HG03097 (cell line): ENCODE results near the gene DHCR24.

Source experiments
- ATAC-seq: cut with Tn5 transposase; IDR thresholded peaks from one replicate; pipeline ENCODE4 v1.9.1; 2021; ENCODE audit not compliant: unreplicated experiment, low FRiP score

Gene DHCR24

GRCh38 chr1:54866801-54867716, 19.9 kb downstream of the DHCR24 start:
- ATAC-seq: no peak

- no peak for ATAC-seq
Measured at GRCh38 chr1:54865238-54866073, 21.5 kb downstream of the DHCR24 start.

GRCh38 chr1:54864460-54865208, 22.4 kb downstream of the DHCR24 start:
- no peak for ATAC-seq

GRCh38 chr1:54863267-54863665, 23.7 kb downstream of the DHCR24 start:
- ATAC-seq: no peak

- ATAC-seq: no peak
Measured at GRCh38 chr1:54861070-54861761, 25.8 kb downstream of the DHCR24 start.

GRCh38 chr1:54859700-54860391, 27.1 kb downstream of the DHCR24 start:
- no peak for ATAC-seq

DNA sequence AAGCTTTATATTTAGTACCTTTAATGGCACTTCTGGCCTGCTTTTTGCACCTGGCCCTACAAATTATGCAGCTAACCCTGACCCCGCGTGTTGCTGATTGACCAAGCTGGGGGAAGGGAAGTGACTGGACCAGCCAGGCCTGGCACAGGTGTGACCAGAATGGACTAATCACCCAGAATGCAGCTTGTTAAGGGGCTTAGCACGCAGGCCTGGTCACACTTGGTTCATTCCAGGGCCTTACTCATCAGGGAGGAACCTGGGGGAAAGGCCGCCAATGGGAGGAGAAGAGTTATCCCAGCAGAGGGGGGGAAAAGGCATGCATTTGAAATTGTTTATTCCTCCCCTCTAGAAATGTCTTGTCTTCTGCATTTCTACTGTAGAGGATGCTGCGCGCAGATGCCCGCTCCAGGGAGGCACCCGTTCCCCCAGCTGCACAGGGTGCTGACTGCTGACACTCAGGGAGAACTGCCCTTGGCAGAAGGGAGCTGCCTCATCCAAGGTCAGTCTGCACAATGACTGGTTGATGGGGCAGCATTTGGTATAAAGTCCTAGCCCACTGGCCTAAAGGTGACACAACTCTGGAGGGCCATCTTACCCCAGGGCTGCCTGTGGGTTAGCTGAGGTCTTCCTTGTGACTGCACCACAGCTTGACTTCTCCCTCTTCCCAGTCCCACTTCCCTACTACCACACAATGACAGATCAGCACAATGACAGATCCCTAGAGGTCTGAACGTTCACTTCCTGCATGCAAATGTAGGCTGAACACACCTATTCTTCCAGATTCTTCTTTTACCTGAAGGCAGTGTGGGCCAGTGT, 29.0 kb downstream of the DHCR24 start:
- no peak for ATAC-seq

DNA sequence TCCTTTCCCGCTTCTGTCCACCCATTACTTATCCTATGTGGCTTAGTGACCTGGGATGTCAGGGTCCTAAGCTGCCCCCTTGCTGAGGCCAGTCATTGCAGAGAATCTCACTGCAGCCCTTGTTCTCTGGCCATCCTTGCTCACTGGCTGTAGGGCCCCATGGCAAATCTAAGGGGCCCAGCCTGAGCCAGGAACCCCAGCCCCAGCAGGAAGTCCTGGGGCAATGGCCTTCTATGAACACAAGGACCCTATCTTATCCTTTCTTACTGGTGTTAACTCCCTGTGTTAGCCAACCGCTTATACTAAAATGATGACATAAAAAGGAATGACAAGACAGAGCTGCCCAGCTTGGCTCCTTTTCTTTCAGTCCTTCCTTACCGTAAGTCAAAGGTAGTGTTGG, 29.9 kb downstream of the DHCR24 start:
- ATAC-seq: no peak

GRCh38 chr1:54854381-54855020, 32.5 kb downstream of the DHCR24 start:
- ATAC-seq: no peak

- ATAC-seq: no peak
Measured at GRCh38 chr1:54853793-54854370, 33.1 kb downstream of the DHCR24 start.

DNA sequence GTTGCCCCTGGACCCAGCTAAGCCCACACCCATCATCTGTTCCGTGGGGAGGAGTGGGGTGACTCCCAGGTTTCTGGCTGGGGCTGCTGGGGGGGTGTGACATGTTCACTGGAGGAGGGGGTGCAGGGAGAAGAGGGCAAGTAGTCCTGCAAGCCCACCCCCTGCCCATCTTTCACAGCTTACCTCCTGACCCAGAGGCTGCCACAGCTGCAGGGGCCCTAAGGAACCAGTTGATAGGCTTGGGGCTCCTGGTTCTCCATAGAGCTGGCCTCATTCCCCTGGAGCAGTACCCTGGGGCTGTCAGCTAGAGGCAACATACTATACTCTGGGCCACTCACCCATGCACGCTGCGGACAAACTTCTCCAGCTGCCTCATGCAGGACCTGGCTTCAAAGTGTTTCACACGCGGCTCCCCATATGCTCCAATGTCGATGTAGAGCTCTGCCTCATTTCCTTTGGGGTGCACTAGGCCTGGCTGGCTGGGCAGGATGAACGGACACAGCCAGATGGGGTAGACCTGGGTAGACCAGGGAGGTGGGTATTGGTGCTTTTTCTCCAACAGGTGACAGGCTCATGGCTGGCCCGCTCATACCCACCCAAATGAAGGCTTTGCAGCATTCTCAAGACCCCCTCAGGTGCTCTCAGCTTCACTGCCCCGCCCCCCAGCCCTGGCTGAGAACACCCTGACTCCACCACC, 33.8 kb downstream of the DHCR24 start:
- ATAC-seq: no peak

GRCh38 chr1:54851936-54852524, 35.0 kb downstream of the DHCR24 start:
- ATAC-seq: no peak

GRCh38 chr1:54851406-54851805, 35.6 kb downstream of the DHCR24 start:
- ATAC-seq: no peak

- ATAC-seq: no peak
Measured at GRCh38 chr1:54850737-54851136, 36.3 kb downstream of the DHCR24 start.

DNA sequence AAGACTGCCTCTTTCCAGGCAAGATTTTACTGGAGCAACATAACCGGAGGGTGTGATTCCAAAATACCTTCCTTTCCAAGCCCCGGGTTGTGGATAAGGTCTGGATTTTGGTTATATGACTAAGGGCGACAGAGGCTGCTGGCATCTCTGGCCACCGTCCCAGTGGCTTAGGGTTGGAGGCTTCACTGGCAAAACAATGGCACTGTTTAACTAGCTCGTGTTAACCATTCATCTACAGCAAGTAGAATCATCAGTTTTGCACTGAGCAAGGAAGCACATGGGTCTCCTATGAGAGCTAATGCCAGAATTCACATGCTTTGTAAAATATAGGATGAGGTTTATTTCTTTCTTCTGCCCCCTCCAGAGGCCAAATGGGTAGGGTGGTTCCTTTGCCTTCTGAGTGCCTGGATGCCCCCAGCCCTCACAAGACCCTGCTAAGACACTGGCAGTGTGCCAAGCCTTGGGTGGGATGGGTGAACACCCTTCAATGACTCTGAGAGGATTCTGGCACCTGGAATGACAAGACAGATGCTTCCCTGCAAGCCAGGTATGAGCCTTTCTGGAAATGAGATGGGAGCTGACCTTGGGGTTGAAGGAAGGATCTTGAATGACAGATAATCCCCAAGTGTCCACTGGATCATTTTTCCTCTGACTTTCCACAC, 36.8 kb downstream of the DHCR24 start:
- no peak for ATAC-seq

DNA sequence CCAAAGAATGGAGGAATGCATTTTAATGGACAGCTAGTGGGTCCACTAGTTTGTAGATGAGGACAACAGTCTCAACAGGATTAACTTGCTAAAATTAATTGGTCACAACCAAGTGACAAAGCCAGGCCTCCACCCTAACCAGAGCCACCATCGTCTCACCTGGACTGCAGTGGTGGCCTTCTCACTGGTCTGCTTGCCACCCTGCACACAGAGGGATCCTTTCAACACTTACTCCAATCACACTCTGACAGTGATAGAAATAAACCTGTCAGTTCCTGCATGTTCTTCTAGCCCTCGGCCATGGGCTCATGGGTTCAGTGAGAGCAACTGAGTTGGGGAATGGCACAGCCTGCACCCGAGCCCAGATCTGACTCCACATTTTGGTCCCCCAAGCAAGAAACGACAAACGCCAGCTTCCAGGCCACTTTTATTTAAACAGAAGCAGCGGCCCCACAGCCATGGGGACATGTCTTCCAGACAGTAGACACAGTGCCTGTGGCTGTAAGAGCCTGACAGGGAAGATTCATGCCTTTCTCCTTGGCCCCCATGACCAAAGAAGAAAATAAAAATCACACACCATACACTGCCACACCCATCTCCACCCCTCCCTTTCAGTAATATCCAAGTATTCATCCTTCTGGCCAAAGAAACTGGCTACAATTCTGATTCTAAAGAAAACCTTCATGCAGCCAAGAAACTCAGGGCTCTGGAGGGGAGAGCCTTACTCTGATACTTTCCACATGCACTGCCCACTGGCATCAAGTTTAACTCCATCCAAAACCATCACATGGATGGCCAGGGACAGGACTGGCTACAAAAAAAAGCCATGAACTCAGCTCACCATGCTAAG, 37.6 kb downstream of the DHCR24 start:
- no peak for ATAC-seq
